ENCODE results near the gene MAML3.

- TF ChIP-seq POLR2A (IDR thresholded peaks at IDR 0.05; ENCODE audit: extremely low read depth, insufficient read length) (no peak), CTCF (IDR thresholded peaks at IDR 0.05; ENCODE audit: low read depth, low read length) (no peak)
Measured at GRCh38 chr4:139933104-139933503, 220.9 kb downstream of the MAML3 start.

All from NB4 (cell line).